K562 (cell line): Measurements from ENCODE around the gene TMEM63A. TPM values are rescaled to one million over a fixed set of nuclear protein-coding genes. Genes with fewer than 3 reads are reported as not detected.

Experiments used
- ARID3B ChIP-seq: fragments of 250-450 bp; sonication (Bioruptor Pico); IDR thresholded peaks from 2 replicates; pipeline ENCODE4 v1.4.0; 2020; ENCODE audit warnings: borderline replicate concordance
- ARNT ChIP-seq, 2 experiments: fragments of 450-650 bp; IDR thresholded peaks; 2 replicates each; pipeline ENCODE4 v1.6.1; 2016; ENCODE audit warnings: mild to moderate bottlenecking in 1 of 2
- BDP1 ChIP-seq: IDR thresholded peaks from 3 replicates; pipeline ENCODE4 v1.6.1; 2011; ENCODE audit not compliant: insufficient read length, insufficient read depth
- CC2D1A ChIP-seq: fragments of 450-650 bp; IDR thresholded peaks from 2 replicates; pipeline ENCODE4 v1.6.1; 2017; ENCODE audit warnings: mild to moderate bottlenecking
- CREB5 ChIP-seq: fragments of 250-450 bp; sonication (Bioruptor Pico); IDR thresholded peaks from 2 replicates; pipeline ENCODE4 v1.5.0; 2020; ENCODE audit warnings: mild to moderate bottlenecking
- E2F4 ChIP-seq: sonication (generic); formaldehyde crosslinking; IDR thresholded peaks from 2 replicates; pipeline ENCODE4 v1.8.0; 2022; ENCODE audit warnings: mild to moderate bottlenecking, low read depth, missing genetic modification reagents
- EP300 ChIP-seq: IDR thresholded peaks from 2 replicates; pipeline ENCODE4 v1.6.1; 2012; ENCODE audit warnings: low read length, improper control_type of control experiment
- FOXM1 ChIP-seq, 2 experiments: fragments of 450-650 bp in 1 of 2; sonication (generic) in 1 of 2; formaldehyde crosslinking in 1 of 2; IDR thresholded peaks; 2 replicates each; pipeline versions ENCODE4 v1.6.1 to v1.9.0; 2017 to 2022; ENCODE audit warnings: low read depth in 2 of 2, mild to moderate bottlenecking in 2 of 2, missing genetic modification reagents in 1 of 2, moderate library complexity in 1 of 2
- GABPB1 ChIP-seq: sonication (generic); formaldehyde crosslinking; IDR thresholded peaks from 2 replicates; pipeline ENCODE4 v1.8.0; 2022; ENCODE audit warnings: mild to moderate bottlenecking, missing genetic modification reagents
- NCOA6 ChIP-seq: fragments of 450-650 bp; IDR thresholded peaks from 2 replicates; pipeline ENCODE4 v1.6.1; 2017; ENCODE audit warnings: mild to moderate bottlenecking
- NFIX ChIP-seq: fragments of 250-450 bp; sonication (Bioruptor Pico); IDR thresholded peaks from 2 replicates; pipeline ENCODE4 v1.4.0; 2020; ENCODE audit warnings: low read depth, mild to moderate bottlenecking, moderate library complexity
- PATZ1 ChIP-seq: fragments of 250-450 bp; sonication (Bioruptor Pico); IDR thresholded peaks from 2 replicates; pipeline ENCODE4 v1.5.0; 2020; ENCODE audit warnings: mild to moderate bottlenecking, borderline replicate concordance
- RAD51 ChIP-seq: fragments of 450-650 bp; IDR thresholded peaks from 2 replicates; pipeline ENCODE4 v1.7.1; 2016; ENCODE audit warnings: low read depth, mild to moderate bottlenecking, borderline replicate concordance
- SAFB2 ChIP-seq: fragments of 200-400 bp; formaldehyde crosslinking; IDR thresholded peaks from 2 replicates; pipeline ENCODE4 v1.6.1; 2018; ENCODE audit warnings: borderline replicate concordance, low read length, low read depth, moderate library complexity; ENCODE audit not compliant: severe bottlenecking
- SIN3A ChIP-seq, 2 experiments: fragments of 150-350 bp in 1 of 2; IDR thresholded peaks; 2 replicates each; pipeline ENCODE4 v1.6.1; 2011 to 2016; ENCODE audit warnings: borderline replicate concordance in 2 of 2, low read depth in 2 of 2, low read length in 2 of 2, mild to moderate bottlenecking in 2 of 2, moderate library complexity in 2 of 2; ENCODE audit not compliant: control insufficient read depth in 1 of 2
- XRCC4 ChIP-seq: IDR thresholded peaks from one replicate; pipeline ENCODE4 v1.6.1; 2011; ENCODE audit not compliant: insufficient read depth, insufficient read length; ENCODE audit errors: extremely low read depth
- ZBTB1 ChIP-seq: sonication (generic); formaldehyde crosslinking; IDR thresholded peaks from 2 replicates; pipeline ENCODE4 v1.8.1; 2023; ENCODE audit warnings: missing genetic modification reagents, low read depth, mild to moderate bottlenecking, borderline replicate concordance
- ZBTB34 ChIP-seq: fragments of 250-450 bp; sonication (Bioruptor Pico); IDR thresholded peaks from 2 replicates; pipeline ENCODE4 v1.8.0; 2021; ENCODE audit warnings: mild to moderate bottlenecking, moderate library complexity
- ZNF589 ChIP-seq: fragments of 200-800 bp; sonication (Bioruptor generic); IDR thresholded peaks from 2 replicates; pipeline ENCODE4 v1.6.1; 2016; ENCODE audit warnings: low read depth, missing genetic modification characterization, missing compliant biosample characterization
- polyA plus RNA-seq, 8 experiments: library from polyadenylated mRNA; depleted of rRNA in 4 of 8; stranded (reverse) in 5 of 8; unstranded in 3 of 8; fragments of >200 nt; fragmentation: Nextera tagmentation in 2 of 8; fragmentation: Illumina TruSeq in 1 of 8; extraction: Ambion mirVana in 2 of 8; extraction: Trizol in 1 of 8; gene quantifications; 2 replicates each; pipeline versions ENCODE4 v1.2.1 to v1.2.3, GENCODE V29; 2011 to 2014; ENCODE audit warnings: inconsistent platforms in 1 of 8, missing spikeins in 1 of 8
- total RNA-seq, 7 experiments: library from RNA; depleted of rRNA in 6 of 7; stranded (reverse); fragments of >200 nt in 6 of 7; fragmentation: Illumina TruSeq in 2 of 7; extraction: Trizol in 2 of 7; gene quantifications; 2 replicates each; pipeline versions ENCODE4 v1.2.1 to v1.2.3, GENCODE V29; 2011 to 2021; ENCODE audit warnings: low replicate concordance in 1 of 7

TMEM63A gene
- total and polyA plus RNA-seq, 9 of the 15 experiments (the other 6 are each of a cell fraction or from before 2014, with no cell fraction given): 2.0 to 54.6 (median 17.5) TPM

GRCh38 chr1:225882694-225883615, 775 bp upstream of the TMEM63A start (continued):
- TF ChIP-seq SIN3A (IDR thresholded peaks at IDR 0.05; ENCODE audit: borderline replicate concordance in 2 of 2, control insufficient read depth in 1 of 2, low read depth in 2 of 2, low read length in 2 of 2) (no peak), GABPB1 (CRISPR knock-in tag) (no peak), ZNF589 (CRISPR knock-in tag) (no peak), EP300 (no peak), ZBTB1 (CRISPR knock-in tag) (no peak; the same call in 1 of the 2 replicates), XRCC4 (no peak), CC2D1A (no peak), SAFB2 (no peak), RAD51 (no peak), ARID3B (no peak), CREB5 (CRISPR knock-in tag) (no peak), NFIX (no peak), ZBTB34 (CRISPR knock-in tag) (no peak), E2F4 (no peak), NCOA6 (no peak), FOXM1 (IDR thresholded peaks at IDR 0.05; ENCODE audit: low read depth) (no peak), FOXM1 (CRISPR knock-in tag; IDR thresholded peaks at IDR 0.05; ENCODE audit: low read depth) (no peak), BDP1 (no peak), PATZ1 (CRISPR knock-in tag) (no peak), ARNT (IDR thresholded peaks at IDR 0.05) (no peak)
